ENCODE data around the gene KRTAP16-1.
"Not testable (repeated sequence)": the region's sequence is repeated elsewhere in the genome, so short reads cannot be mapped to it uniquely, and the experiment has no call there.

KRTAP16-1 gene

GRCh38 chr17:41278176-41278955 lies 30.7 kb downstream of the KRTAP16-1 start:
- H3K9ac ChIP-seq (ENCODE audit: low read depth in 1 of 2, low read length in 2 of 2) = no peak overlapping the region
- H3K9me3 ChIP-seq (ENCODE audit: control insufficient read depth in 1 of 2, low read length in 2 of 2) = no peaks in the 10 kb centered on the region
- no peaks in the 10 kb centered on the region for H3K4me1 ChIP-seq (ENCODE audit: control insufficient read depth in 1 of 2, insufficient read depth in 2 of 2, low read length in 2 of 2)
- no peak overlapping the region for H3K4me3 ChIP-seq (ENCODE audit: low read depth in 1 of 2, low read length in 2 of 2)
- H3K27ac ChIP-seq (ENCODE audit: low read depth, low read length) = no peak overlapping the region
- H3K36me3 ChIP-seq (ENCODE audit: control insufficient read depth in 1 of 2, insufficient read depth in 2 of 2, low read length in 2 of 2) = no peaks in the 10 kb centered on the region
- H3K27me3 ChIP-seq (ENCODE audit: control insufficient read depth in 1 of 2, insufficient read depth in 2 of 2, low read length in 2 of 2) = peaks cover 0 to 5% of the 10 kb centered on the region in 2 donors

GRCh38 chr17:41275648-41276190 lies 33.4 kb downstream of the KRTAP16-1 start, which contains the start of gene KRTAP9-7:
KRTAP9-7 (plus strand) TSS chr17:41275698; CDS start chr17:41275698, 0 bp downstream.
- not testable (repeated sequence) for H3K27me3 ChIP-seq (ENCODE audit: control insufficient read depth in 1 of 2, insufficient read depth in 2 of 2, low read length in 2 of 2); H3K9ac ChIP-seq (ENCODE audit: low read depth in 1 of 2, low read length in 2 of 2); H3K4me1 ChIP-seq (ENCODE audit: control insufficient read depth in 1 of 2, insufficient read depth in 2 of 2, low read length in 2 of 2); H3K27ac ChIP-seq (ENCODE audit: low read depth, low read length); H3K36me3 ChIP-seq (ENCODE audit: control insufficient read depth in 1 of 2, insufficient read depth in 2 of 2, low read length in 2 of 2); H3K9me3 ChIP-seq (ENCODE audit: control insufficient read depth in 1 of 2, low read length in 2 of 2); H3K4me3 ChIP-seq (ENCODE audit: low read depth in 1 of 2, low read length in 2 of 2)

GRCh38 chr17:41271858-41272257 lies 37.3 kb downstream of the KRTAP16-1 start:
- peaks cover 0 to 7% of the 10 kb centered on the region in 2 donors for H3K27me3 ChIP-seq (ENCODE audit: control insufficient read depth in 1 of 2, insufficient read depth in 2 of 2, low read length in 2 of 2)

GRCh38 chr17:41271323-41271722 lies 37.8 kb downstream of the KRTAP16-1 start:
- H3K4me3 ChIP-seq (ENCODE audit: low read depth in 1 of 2, low read length in 2 of 2); H3K9ac ChIP-seq (ENCODE audit: low read depth in 1 of 2, low read length in 2 of 2); H3K27ac ChIP-seq (ENCODE audit: low read depth, low read length); H3K36me3 ChIP-seq (ENCODE audit: control insufficient read depth in 1 of 2, insufficient read depth in 2 of 2, low read length in 2 of 2); H3K27me3 ChIP-seq (ENCODE audit: control insufficient read depth in 1 of 2, insufficient read depth in 2 of 2, low read length in 2 of 2); H3K9me3 ChIP-seq (ENCODE audit: control insufficient read depth in 1 of 2, low read length in 2 of 2); H3K4me1 ChIP-seq (ENCODE audit: control insufficient read depth in 1 of 2, insufficient read depth in 2 of 2, low read length in 2 of 2): not testable (repeated sequence)

More at GRCh38 chr17:41271858-41272257, 37.3 kb downstream of the KRTAP16-1 start:
- H3K4me3 ChIP-seq (ENCODE audit: low read depth in 1 of 2, low read length in 2 of 2) = no peak overlapping the region
- H3K9ac ChIP-seq (ENCODE audit: low read depth in 1 of 2, low read length in 2 of 2) = no peak overlapping the region
- H3K36me3 ChIP-seq (ENCODE audit: control insufficient read depth in 1 of 2, insufficient read depth in 2 of 2, low read length in 2 of 2) = no peaks in the 10 kb centered on the region
- H3K4me1 ChIP-seq (ENCODE audit: control insufficient read depth in 1 of 2, insufficient read depth in 2 of 2, low read length in 2 of 2) = no peaks in the 10 kb centered on the region
- H3K9me3 ChIP-seq (ENCODE audit: control insufficient read depth in 1 of 2, low read length in 2 of 2) = no peaks in the 10 kb centered on the region
- H3K27ac ChIP-seq (ENCODE audit: low read depth, low read length) = no peak overlapping the region

DNA sequence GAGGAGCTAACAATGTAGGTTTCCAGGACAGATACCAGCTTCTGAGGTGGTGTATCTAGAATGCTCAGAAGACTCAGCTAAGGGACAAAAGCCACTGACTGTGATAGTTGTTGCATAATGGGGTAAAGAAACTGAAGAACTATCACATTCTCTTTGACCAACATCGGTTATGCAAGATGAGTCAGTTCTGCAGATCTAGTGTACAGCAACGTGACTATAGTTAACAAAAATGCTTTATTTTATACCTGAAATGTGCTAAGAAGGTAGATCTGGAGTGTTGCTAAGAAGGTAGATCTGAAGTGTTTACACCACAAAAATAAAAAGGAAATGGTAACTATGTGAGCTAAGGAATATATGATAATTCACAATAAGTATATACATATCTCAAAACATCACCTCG lies 41.4 kb downstream of the KRTAP16-1 start:
- Histone ChIP-seq H3K36me3 (ENCODE audit: control insufficient read depth in 1 of 2, insufficient read depth in 2 of 2, low read length in 2 of 2) (no peaks in the 10 kb centered on the region), H3K9me3 (ENCODE audit: control insufficient read depth in 1 of 2, low read length in 2 of 2) (no peaks in the 10 kb centered on the region), H3K4me3 (ENCODE audit: low read depth in 1 of 2, low read length in 2 of 2) (no peak overlapping the region), H3K9ac (ENCODE audit: low read depth in 1 of 2, low read length in 2 of 2) (no peak overlapping the region), H3K27me3 (ENCODE audit: control insufficient read depth in 1 of 2, insufficient read depth in 2 of 2, low read length in 2 of 2) (peaks cover 4 to 9% of the 10 kb centered on the region in 2 donors), H3K4me1 (ENCODE audit: control insufficient read depth in 1 of 2, insufficient read depth in 2 of 2, low read length in 2 of 2) (no peaks in the 10 kb centered on the region), H3K27ac (ENCODE audit: low read depth, low read length) (no peak overlapping the region)

GRCh38 chr17:41265078-41265477 lies 44.0 kb downstream of the KRTAP16-1 start, which contains the start of gene KRTAP9-6:
KRTAP9-6 (plus strand) TSS chr17:41265378; CDS start chr17:41265378, 0 bp downstream.
- Histone ChIP-seq H3K27me3 (ENCODE audit: control insufficient read depth in 1 of 2, insufficient read depth in 2 of 2, low read length in 2 of 2) (peaks cover 4 to 9% of the 10 kb centered on the region in 2 donors), H3K9me3 (ENCODE audit: control insufficient read depth in 1 of 2, low read length in 2 of 2) (no peaks in the 10 kb centered on the region), H3K9ac (ENCODE audit: low read depth in 1 of 2, low read length in 2 of 2) (no peak within 1 kb of the TSS), H3K27ac (ENCODE audit: low read depth, low read length) (no peak within 1 kb of the TSS), H3K4me3 (ENCODE audit: low read depth in 1 of 2, low read length in 2 of 2) (no peak within 1 kb of the TSS), H3K4me1 (ENCODE audit: control insufficient read depth in 1 of 2, insufficient read depth in 2 of 2, low read length in 2 of 2) (no peaks in the 10 kb centered on the region), H3K36me3 (ENCODE audit: control insufficient read depth in 1 of 2, insufficient read depth in 2 of 2, low read length in 2 of 2) (no peaks in the 10 kb centered on the region)

- Histone ChIP-seq H3K36me3 (ENCODE audit: control insufficient read depth in 1 of 2, insufficient read depth in 2 of 2, low read length in 2 of 2) (no peaks in the 10 kb centered on the region), H3K4me1 (ENCODE audit: control insufficient read depth in 1 of 2, insufficient read depth in 2 of 2, low read length in 2 of 2) (no peaks in the 10 kb centered on the region), H3K27ac (ENCODE audit: low read depth, low read length) (no peak overlapping the region), H3K27me3 (ENCODE audit: control insufficient read depth in 1 of 2, insufficient read depth in 2 of 2, low read length in 2 of 2) (peaks cover 4 to 9% of the 10 kb centered on the region in 2 donors), H3K4me3 (ENCODE audit: low read depth in 1 of 2, low read length in 2 of 2) (no peak overlapping the region), H3K9me3 (ENCODE audit: control insufficient read depth in 1 of 2, low read length in 2 of 2) (no peaks in the 10 kb centered on the region), H3K9ac (ENCODE audit: low read depth in 1 of 2, low read length in 2 of 2) (no peak overlapping the region)
These were observed 44.5 kb downstream of the KRTAP16-1 start for GRCh38 chr17:41264599-41264998.

GRCh38 chr17:41263212-41263611 lies 45.9 kb downstream of the KRTAP16-1 start:
- Histone ChIP-seq H3K4me1 (ENCODE audit: control insufficient read depth in 1 of 2, insufficient read depth in 2 of 2, low read length in 2 of 2) (no peaks in the 10 kb centered on the region), H3K9ac (ENCODE audit: low read depth in 1 of 2, low read length in 2 of 2) (no peak overlapping the region), H3K36me3 (ENCODE audit: control insufficient read depth in 1 of 2, insufficient read depth in 2 of 2, low read length in 2 of 2) (no peaks in the 10 kb centered on the region), H3K9me3 (ENCODE audit: control insufficient read depth in 1 of 2, low read length in 2 of 2) (no peaks in the 10 kb centered on the region), H3K27ac (ENCODE audit: low read depth, low read length) (no peak overlapping the region), H3K27me3 (ENCODE audit: control insufficient read depth in 1 of 2, insufficient read depth in 2 of 2, low read length in 2 of 2) (peaks cover 9 to 10% of the 10 kb centered on the region in 2 donors), H3K4me3 (ENCODE audit: low read depth in 1 of 2, low read length in 2 of 2) (no peak overlapping the region)

DNA sequence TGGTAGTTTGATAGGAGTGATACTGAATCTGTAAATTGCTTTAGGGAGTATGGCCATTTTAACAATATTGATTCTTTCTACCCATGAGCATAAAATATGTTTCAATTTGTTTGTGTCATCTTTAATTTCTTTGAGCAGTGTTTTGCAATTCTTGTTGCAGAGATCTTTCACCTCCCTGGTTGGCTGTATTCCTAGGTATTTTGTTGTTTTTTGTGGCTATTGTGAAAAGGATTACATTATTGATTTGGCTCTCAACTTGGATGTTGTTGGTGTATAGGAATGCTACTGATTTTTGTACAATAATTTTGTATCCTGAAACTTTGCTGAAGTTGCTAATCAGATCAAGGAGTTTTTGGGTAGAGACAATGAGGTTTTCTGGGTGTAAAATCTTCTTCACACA lies 50.7 kb downstream of the KRTAP16-1 start:
- Histone ChIP-seq H3K4me1 (ENCODE audit: control insufficient read depth in 1 of 2, insufficient read depth in 2 of 2, low read length in 2 of 2) (no peaks in the 10 kb centered on the region), H3K27ac (ENCODE audit: low read depth, low read length) (no peak overlapping the region), H3K36me3 (ENCODE audit: control insufficient read depth in 1 of 2, insufficient read depth in 2 of 2, low read length in 2 of 2) (no peaks in the 10 kb centered on the region), H3K9me3 (ENCODE audit: control insufficient read depth in 1 of 2, low read length in 2 of 2) (no peaks in the 10 kb centered on the region), H3K4me3 (ENCODE audit: low read depth in 1 of 2, low read length in 2 of 2) (no peak overlapping the region), H3K9ac (ENCODE audit: low read depth in 1 of 2, low read length in 2 of 2) (no peak overlapping the region), H3K27me3 (ENCODE audit: control insufficient read depth in 1 of 2, insufficient read depth in 2 of 2, low read length in 2 of 2) (peaks cover 6% of the 10 kb centered on the region in 2 donors)

All from duodenal mucosa (tissue), 2 donors.